ENCODE data around the gene ZNF783.
"Not testable (repeated sequence)": the region's sequence is repeated elsewhere in the genome, so short reads cannot be mapped to it uniquely, and the experiment has no call there.

Gene ZNF783

GRCh38 chr7:149241696-149242095 is 20.3 kb upstream of the ZNF783 start:
- DNase-seq = no peak

- no peak for DNase-seq
Observed at GRCh38 chr7:149245244-149245643, 16.8 kb upstream of the ZNF783 start.

DNA sequence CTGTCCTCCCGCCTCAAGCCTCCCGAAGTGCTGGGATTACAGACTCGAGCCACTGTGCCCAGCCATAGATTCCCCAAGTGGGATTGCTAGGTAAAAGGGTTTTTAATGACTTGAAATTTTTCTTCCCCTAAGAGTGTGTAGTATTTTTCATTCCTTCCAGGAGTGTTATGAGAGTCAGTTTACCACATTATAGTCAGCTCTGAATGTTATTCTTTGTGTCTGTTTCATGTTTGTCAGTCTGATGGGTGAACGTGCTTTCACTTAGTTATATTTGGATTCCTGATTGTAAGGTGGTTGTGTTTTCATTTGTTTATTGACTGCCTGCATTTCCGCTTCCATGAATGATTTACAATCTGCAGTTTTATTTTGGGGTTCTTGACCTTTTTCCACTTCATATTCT is 16.3 kb upstream of the ZNF783 start:
- DNase-seq = no peak

DNA sequence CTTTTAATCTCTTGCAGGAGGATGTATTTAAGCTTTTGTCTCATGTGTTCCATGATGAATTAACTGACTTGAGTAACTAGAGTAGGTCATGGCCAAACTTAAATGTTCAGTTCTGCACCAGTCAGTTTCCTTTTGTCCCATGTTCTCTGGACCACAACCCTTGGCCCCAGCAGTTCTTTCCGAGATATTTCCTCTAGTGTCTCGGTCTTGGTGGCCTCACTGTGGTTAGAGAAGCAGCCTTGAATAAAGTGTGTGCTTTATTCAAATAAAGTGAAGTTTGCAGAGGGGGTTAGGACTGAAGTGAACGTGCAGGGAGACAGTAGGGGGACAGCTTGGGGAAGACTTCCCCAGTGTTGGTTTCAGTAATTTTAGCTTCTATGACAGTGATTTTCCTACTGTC is 13.2 kb upstream of the ZNF783 start:
- no peak for DNase-seq

- not testable (repeated sequence) for DNase-seq
Observed at GRCh38 chr7:149250151-149250550, 11.8 kb upstream of the ZNF783 start.

DNA sequence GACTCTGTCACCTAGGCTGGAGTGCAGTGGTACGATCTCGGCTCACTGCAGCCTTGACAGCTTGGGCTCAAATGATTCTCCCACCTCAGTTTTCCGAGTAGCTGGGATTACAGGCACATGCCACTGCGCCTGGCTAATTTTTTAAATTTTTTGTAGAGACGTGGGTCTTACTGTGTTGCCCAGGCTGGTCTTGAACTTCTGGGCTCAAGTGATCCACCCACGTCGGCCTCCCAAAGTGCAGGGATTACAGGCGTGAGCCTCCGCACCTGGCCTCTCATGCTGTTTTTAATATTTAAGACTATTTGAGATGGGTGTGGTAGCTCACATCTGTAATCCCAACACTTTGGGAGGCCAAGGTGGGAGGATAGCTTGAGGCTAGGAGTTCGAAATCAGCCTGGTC is 10.5 kb upstream of the ZNF783 start:
- DNase-seq = not testable (repeated sequence)

DNA sequence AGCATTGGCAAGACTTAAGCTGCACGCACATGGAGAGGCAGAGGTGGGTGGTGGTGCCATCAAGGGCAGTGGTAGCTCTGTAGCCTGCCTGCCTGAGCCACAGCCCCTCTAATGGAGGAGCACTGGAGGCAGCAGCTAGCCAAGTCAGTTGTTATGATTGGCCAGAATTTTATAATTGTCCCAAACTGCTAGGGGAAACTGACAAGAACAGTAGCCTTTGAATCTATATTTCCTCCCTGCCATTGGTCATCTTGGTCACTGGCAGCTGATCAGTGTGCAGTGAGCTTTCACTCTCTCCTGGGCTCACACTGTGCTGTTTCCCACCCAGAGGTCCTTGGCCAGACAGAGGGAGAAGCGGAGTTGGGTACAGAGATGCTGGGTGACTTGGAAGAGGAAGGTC is 9.6 kb upstream of the ZNF783 start:
- no peak for DNase-seq

GRCh38 chr7:149253665-149254064 is 8.3 kb upstream of the ZNF783 start:
- DNase-seq = no peak

DNA sequence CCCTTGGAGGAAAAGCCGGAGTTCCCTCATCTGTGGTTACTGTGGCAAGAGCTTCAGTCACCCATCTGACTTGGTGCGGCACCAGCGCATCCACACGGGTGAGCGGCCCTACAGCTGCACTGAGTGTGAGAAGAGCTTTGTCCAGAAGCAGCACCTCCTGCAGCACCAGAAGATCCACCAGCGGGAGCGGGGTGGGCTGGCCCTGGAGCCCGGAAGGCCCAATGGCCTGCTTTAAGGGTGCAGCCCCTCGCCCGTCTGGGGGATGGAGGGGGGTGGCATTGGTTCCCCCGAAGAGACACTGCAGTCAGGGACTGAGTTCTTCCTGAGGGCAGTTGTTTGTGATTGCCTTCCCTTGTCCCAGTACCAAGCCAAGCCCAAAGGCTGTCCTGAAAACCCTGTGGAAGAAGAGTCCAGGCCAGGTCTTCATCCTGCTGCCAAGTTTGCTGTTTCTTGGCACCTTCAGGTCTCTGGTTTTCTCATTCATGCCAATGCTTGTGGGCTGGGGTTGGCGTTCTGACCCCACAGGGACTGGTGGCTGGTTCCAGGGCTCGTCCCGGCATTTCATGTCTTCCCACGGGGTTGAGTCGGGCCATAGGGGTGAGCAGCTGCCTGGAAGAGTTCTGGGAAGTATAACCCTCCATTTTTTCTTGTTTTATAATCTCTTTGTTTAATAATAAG is 7.7 kb upstream of the ZNF783 start:
- DNase-seq = no peak

DNA sequence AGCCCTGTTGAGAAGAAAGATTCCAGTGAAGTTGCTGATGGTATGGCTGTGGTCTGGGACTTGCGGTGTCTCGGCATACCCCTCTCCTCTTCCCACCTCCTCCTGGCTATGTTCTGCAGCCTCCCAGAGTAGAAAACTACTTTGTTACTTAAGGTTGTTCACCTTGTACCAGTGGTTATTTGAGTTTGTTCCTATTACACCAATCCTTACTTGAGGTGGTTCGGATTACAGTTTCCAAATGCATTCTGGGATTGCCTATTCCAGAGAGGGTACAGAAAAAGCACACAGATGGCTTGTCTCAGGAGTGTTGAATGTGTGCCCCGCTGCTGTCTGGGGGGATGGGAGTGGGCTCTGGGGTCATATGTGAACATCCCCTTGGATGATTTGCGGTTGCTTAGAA is 6.8 kb upstream of the ZNF783 start:
- no peak for DNase-seq

- no peak for DNase-seq
Observed at GRCh38 chr7:149256568-149256967, 5.4 kb upstream of the ZNF783 start.

GRCh38 chr7:149257146-149257545 is 4.8 kb upstream of the ZNF783 start:
- DNase-seq = no peak

- DNase-seq = peak; percentile 41
Observed at GRCh38 chr7:149261316-149261828, 624 bp upstream of the ZNF783 start.

DNA sequence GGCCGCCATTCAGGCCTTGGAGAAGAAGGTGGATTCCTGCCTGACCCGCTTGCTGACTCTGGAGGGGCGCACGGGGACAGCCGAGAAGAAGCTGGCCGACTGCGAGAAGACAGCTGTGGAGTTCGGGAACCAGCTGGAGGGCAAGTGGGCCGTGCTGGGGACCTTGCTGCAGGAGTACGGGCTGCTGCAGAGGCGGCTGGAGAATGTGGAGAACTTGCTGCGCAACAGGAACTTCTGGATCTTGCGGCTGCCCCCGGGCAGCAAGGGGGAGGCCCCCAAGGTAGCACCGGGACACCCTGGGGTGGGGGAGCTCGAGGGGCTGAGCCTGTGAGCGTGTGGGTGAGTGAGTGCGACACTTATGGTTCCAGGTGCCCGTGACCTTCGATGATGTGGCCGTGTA is 4.5 kb downstream of the ZNF783 start:
- DNase-seq = no peak

- no peak for DNase-seq
Observed at GRCh38 chr7:149267733-149268132, 5.7 kb downstream of the ZNF783 start.

GRCh38 chr7:149274424-149274823 is 12.4 kb downstream of the ZNF783 start:
- not testable (repeated sequence) for DNase-seq

- DNase-seq = no peak
Observed at GRCh38 chr7:149277871-149278270, 15.9 kb downstream of the ZNF783 start.

DNA sequence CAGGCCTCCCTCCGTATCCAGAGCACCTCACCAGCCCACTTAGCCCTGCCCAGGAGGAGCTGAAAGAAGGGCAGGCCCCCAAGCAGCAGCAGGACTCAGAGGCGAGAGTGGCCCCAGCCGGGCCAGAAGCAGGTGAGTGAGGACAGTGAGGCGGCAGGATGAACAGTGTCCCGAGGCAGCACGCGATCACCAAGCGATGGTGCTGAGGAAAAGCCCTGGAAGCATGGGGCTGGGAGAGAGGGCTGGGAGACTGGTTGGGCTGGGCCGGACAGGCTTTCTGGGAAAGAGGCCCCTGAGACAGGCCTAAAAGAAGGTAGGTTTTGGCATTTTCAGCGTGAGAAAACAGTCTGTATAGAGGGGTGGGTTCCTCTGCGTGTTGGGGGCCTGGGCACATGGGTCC is 16.4 kb downstream of the ZNF783 start:
- DNase-seq = no peak

GRCh38 chr7:149279111-149279743 is 17.2 kb downstream of the ZNF783 start:
- no peak for DNase-seq

- DNase-seq = no peak
Observed at GRCh38 chr7:149280151-149280550, 18.2 kb downstream of the ZNF783 start.

GRCh38 chr7:149280661-149281507 is 18.9 kb downstream of the ZNF783 start:
- no peak for DNase-seq

DNA sequence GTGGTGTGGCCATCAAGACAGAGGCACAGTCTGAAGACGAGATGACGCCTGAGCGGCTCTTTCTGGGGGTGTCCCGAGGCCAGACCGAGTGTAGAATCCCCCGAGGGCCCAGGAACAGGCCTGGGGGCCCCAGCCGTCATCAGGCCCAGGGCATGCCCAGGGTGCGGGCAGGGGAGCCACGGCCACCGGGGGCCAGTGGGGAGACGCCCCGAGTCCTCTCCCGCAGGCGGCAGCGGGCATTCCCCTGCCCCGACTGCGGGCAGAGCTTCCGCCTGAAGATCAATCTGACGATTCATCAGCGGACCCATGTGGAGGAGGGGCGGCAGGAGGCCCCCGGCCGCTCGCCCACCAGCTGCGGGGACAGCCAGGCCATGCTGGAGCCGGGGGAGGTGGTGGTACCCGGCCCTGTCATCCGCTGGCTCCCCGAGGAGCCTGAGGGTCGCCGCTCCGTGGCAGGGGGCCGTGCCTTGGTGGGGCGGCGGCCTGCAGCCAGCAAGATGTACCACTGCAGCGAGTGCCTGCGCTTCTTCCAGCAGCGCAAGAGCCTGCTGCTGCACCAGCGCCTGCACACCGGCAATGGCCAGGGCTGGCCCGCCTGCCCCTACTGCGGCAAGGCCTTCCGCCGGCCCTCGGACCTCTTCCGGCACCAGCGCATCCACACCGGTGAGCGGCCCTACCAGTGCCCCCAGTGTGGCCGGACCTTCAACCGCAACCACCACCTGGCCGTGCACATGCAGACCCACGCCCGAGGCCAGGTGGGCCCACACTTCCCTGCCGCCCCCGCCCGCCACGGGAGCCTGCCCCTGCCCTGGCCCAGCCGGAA is 19.7 kb downstream of the ZNF783 start:
- no peak for DNase-seq

GRCh38 chr7:149282331-149282655 is 20.3 kb downstream of the ZNF783 start:
- DNase-seq = no peak

All from NCI-H146 (cell line).